Stimulated activated naive CD8-positive, alpha-beta T cell treated with anti-CD3 and anti-CD28 coated beads, Interleukin-15, Interleukin-2, amounts not matched to agents 100 ng/mL and 50 ng/mL, for 24 hours (primary cell): ENCODE measurements around the gene VPS11.

Experiments
- H3K27ac Mint-ChIP-seq: one replicate; pipeline ENCODE4 v1.8.0; 2021; ENCODE audit warnings: mild to moderate bottlenecking, mixed read lengths
- H3K27me3 Mint-ChIP-seq: one replicate; pipeline ENCODE4 v1.8.0; 2021; ENCODE audit warnings: mixed read lengths
- H3K36me3 Mint-ChIP-seq: one replicate; pipeline ENCODE4 v1.8.0; 2021; ENCODE audit warnings: low read depth, mixed read lengths
- H3K4me1 Mint-ChIP-seq: one replicate; pipeline ENCODE4 v1.8.0; 2021; ENCODE audit warnings: low read depth, mixed read lengths
- H3K4me3 Mint-ChIP-seq: one replicate; pipeline ENCODE4 v1.8.0; 2021; ENCODE audit warnings: mild to moderate bottlenecking, mixed read lengths
- H3K9me3 Mint-ChIP-seq: one replicate; pipeline ENCODE4 v1.8.0; 2021; ENCODE audit warnings: mixed read lengths

VPS11 gene

GRCh38 chr11:119067371-119068222 lies at the start of gene VPS11:
TSS of gene VPS11 (plus strand) at chr11:119067818. CDS start at chr11:119067824, 6 bp downstream.
- H3K4me3 Mint-ChIP-seq = peak within 1 kb of the TSS; percentile 100
- no peaks in the 10 kb centered on the region for H3K27me3 Mint-ChIP-seq
- peak within 1 kb of the TSS; percentile 96 for H3K27ac Mint-ChIP-seq
- peaks cover 25% of the 10 kb centered on the region for H3K36me3 Mint-ChIP-seq
- H3K4me1 Mint-ChIP-seq = peaks cover 48% of the 10 kb centered on the region
- H3K9me3 Mint-ChIP-seq = no peaks in the 10 kb centered on the region

GRCh38 chr11:119018074-119018938 lies 49.3 kb upstream of the VPS11 start, which contains the start of the genes RPS25 and TRAPPC4:
TSS of gene RPS25 (minus strand) at chr11:119018343. CDS start at chr11:119018284, 59 bp downstream.
TSS of gene TRAPPC4 (plus strand) at chr11:119018766. CDS start at chr11:119018796, 30 bp downstream.
- peak within 1 kb of the TSS; percentile 99 for H3K27ac Mint-ChIP-seq
- H3K36me3 Mint-ChIP-seq = peaks cover 72% of the 10 kb centered on the region
- no peaks in the 10 kb centered on the region for H3K9me3 Mint-ChIP-seq

GRCh38 chr11:119019996-119020395 lies 47.6 kb upstream of the VPS11 start:
- no peaks in the 10 kb centered on the region for H3K9me3 Mint-ChIP-seq
- H3K27ac Mint-ChIP-seq = peak overlapping the region; percentile 99
- H3K4me3 Mint-ChIP-seq = peak overlapping the region; percentile 90
- H3K4me1 Mint-ChIP-seq = peaks cover 72% of the 10 kb centered on the region
- no peaks in the 10 kb centered on the region for H3K27me3 Mint-ChIP-seq
- H3K36me3 Mint-ChIP-seq = peaks cover 73% of the 10 kb centered on the region

More at GRCh38 chr11:119018074-119018938, 49.3 kb upstream of the VPS11 start, which contains the start of the genes RPS25 and TRAPPC4:
- no peaks in the 10 kb centered on the region for H3K27me3 Mint-ChIP-seq
- H3K4me1 Mint-ChIP-seq = peaks cover 68% of the 10 kb centered on the region
- peak within 1 kb of the TSS; percentile 90 for H3K4me3 Mint-ChIP-seq

DNA sequence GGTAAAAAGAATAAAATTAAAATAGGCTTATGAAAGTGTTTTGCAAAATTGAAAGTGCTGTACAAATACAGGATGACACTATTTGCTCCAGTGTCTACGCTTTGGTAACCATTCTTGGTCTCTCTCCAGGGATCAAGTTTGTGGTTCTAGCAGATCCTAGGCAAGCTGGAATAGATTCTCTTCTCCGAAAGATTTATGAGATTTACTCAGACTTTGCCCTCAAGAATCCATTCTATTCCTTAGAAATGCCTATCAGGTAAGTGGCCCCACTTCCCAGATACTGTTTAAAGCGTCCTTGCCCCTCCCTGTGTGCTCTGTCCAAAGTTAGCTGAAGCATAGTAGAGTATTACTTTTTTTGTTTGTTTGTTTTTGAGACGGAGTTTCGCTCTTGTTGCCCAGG lies 46.0 kb upstream of the VPS11 start:
- no peaks in the 10 kb centered on the region for H3K27me3 Mint-ChIP-seq
- no peaks in the 10 kb centered on the region for H3K9me3 Mint-ChIP-seq
- peaks cover 66% of the 10 kb centered on the region for H3K36me3 Mint-ChIP-seq
- peak overlapping the region; percentile 30 for H3K4me3 Mint-ChIP-seq
- H3K27ac Mint-ChIP-seq = peak overlapping the region; percentile 55
- peaks cover 55% of the 10 kb centered on the region for H3K4me1 Mint-ChIP-seq

DNA sequence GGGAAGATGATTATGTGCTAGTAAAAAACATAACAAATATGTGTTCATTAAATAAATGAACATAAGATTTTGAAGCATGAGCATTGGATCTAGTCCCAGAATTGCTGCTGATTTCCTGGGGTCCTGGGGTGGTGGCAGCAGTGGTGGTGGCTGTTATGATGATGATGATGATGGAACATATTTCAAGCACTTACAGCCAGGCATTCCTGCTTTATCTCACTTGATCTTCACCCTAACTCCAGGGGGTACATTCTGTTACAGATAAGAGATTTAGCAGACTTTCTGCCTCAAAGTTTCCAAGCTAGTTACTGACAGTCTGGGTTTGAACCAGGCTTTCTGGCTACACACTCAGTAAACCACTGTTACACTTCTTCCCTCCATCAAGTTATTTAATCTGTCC lies 43.9 kb upstream of the VPS11 start:
- peaks cover 51% of the 10 kb centered on the region for H3K4me1 Mint-ChIP-seq
- H3K27ac Mint-ChIP-seq = peak overlapping the region; percentile 72
- no peak overlapping the region for H3K4me3 Mint-ChIP-seq

GRCh38 chr11:119024430-119025098 lies 43.1 kb upstream of the VPS11 start:
- H3K4me3 Mint-ChIP-seq = no peak overlapping the region
- peaks cover 59% of the 10 kb centered on the region for H3K4me1 Mint-ChIP-seq
- peak overlapping the region; percentile 42 for H3K27ac Mint-ChIP-seq
- H3K27me3 Mint-ChIP-seq = no peaks in the 10 kb centered on the region
- H3K9me3 Mint-ChIP-seq = no peaks in the 10 kb centered on the region
- H3K36me3 Mint-ChIP-seq = peaks cover 58% of the 10 kb centered on the region

More for the DNA sequence above, 43.9 kb upstream of the VPS11 start:
- H3K27me3 Mint-ChIP-seq = no peaks in the 10 kb centered on the region
- H3K36me3 Mint-ChIP-seq = peaks cover 58% of the 10 kb centered on the region
- H3K9me3 Mint-ChIP-seq = no peaks in the 10 kb centered on the region

- Mint-ChIP-seq H3K27ac (peak overlapping the region; percentile 13), H3K36me3 (peaks cover 53% of the 10 kb centered on the region), H3K4me1 (peaks cover 58% of the 10 kb centered on the region)
Observed at GRCh38 chr11:119025099-119025473, 42.5 kb upstream of the VPS11 start.

GRCh38 chr11:119025541-119025940 lies 42.1 kb upstream of the VPS11 start:
- peaks cover 50% of the 10 kb centered on the region for H3K36me3 Mint-ChIP-seq
- H3K27ac Mint-ChIP-seq = peak overlapping the region; percentile 13
- H3K9me3 Mint-ChIP-seq = no peaks in the 10 kb centered on the region
- H3K4me1 Mint-ChIP-seq = peaks cover 54% of the 10 kb centered on the region
- no peak overlapping the region for H3K4me3 Mint-ChIP-seq
- no peaks in the 10 kb centered on the region for H3K27me3 Mint-ChIP-seq

More at GRCh38 chr11:119025099-119025473, 42.5 kb upstream of the VPS11 start:
- no peaks in the 10 kb centered on the region for H3K9me3 Mint-ChIP-seq
- H3K4me3 Mint-ChIP-seq = no peak overlapping the region
- H3K27me3 Mint-ChIP-seq = no peaks in the 10 kb centered on the region

DNA sequence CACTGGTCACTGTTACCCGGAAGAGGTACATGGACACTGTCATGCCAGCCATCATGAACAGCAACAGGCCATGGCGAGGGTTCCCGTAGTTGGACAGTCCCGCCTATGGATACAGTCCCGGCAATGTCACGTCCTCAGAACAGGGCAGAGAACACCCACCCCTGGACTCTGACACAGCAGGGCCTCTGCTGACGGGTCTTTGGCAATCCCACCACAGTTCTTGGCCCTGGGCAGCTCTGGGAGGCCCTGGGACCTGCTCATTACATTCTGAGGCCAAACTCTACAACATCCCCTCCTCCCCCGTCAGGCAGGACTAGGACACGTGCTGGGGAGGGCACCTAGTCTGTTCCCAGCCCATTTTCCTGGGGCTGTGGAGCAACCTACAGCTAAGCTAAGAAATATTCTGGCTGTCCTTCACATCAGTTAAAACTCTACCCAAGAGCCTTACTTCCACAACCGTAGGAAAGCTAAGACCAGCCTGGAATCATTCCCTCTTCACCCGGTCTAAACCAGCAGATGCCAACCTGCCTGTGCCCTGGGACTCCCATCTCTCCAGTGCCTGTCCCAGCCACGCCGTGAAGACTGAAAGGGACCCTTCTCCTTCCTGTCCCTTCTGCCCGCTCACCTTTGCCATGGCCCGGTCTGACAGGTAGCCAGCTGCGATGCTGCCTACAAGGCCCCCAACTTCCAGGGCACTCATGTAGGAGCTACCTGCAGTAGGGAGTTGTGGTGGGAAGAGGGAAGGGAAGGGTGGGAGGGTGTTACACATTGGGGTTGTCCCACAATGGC lies 41.4 kb upstream of the VPS11 start:
- H3K27ac Mint-ChIP-seq = no peak overlapping the region
- peaks cover 48% of the 10 kb centered on the region for H3K36me3 Mint-ChIP-seq
- H3K4me3 Mint-ChIP-seq = no peak overlapping the region
- no peaks in the 10 kb centered on the region for H3K27me3 Mint-ChIP-seq
- peaks cover 54% of the 10 kb centered on the region for H3K4me1 Mint-ChIP-seq
- H3K9me3 Mint-ChIP-seq = no peaks in the 10 kb centered on the region

- H3K36me3 Mint-ChIP-seq = peaks cover 42% of the 10 kb centered on the region
- peak overlapping the region; percentile 15 for H3K27ac Mint-ChIP-seq
- peaks cover 50% of the 10 kb centered on the region for H3K4me1 Mint-ChIP-seq
- H3K27me3 Mint-ChIP-seq = no peaks in the 10 kb centered on the region
- no peak overlapping the region for H3K4me3 Mint-ChIP-seq
- H3K9me3 Mint-ChIP-seq = no peaks in the 10 kb centered on the region
Observed at GRCh38 chr11:119026970-119027369, 40.6 kb upstream of the VPS11 start.

DNA sequence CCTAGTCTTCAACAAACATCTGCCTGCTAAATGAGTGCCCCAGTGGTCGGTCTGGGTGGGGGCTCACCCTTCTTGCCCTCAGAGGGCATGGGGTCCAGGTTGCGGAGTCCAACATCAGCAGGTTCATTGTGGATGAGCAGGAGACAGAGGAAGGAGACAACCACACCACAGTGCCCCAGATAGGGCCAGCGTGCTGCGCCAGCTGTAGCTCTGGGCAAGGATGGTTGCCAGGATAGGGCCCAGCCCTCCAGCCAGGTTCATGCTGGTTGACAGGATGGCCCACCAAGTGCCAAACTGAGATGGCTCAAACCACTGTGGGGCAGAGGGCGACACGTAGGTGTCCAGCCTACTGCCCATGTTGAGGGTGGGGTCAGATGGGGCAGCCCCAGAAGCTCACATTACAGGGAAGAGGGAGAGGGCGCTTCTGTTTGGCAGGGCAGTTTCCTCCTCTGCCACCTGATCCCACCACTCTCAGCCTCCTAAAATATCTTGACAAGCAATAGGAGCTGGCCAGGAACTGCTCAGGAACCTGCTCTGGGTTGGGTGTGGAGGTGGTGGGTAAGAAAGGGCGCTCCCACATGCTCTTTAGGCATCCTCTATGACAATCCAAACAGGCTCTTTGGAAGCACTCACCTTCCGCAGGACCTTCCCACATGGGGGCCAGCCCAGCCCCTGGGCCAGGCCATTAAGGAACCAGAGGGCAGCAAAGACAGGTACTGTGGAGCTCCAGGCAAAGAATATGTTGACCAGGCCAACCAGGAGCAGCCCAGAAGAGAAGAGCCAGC lies 39.9 kb upstream of the VPS11 start:
- Mint-ChIP-seq H3K4me3 (no peak overlapping the region), H3K27ac (no peak overlapping the region), H3K27me3 (no peaks in the 10 kb centered on the region), H3K36me3 (peaks cover 37% of the 10 kb centered on the region), H3K9me3 (no peaks in the 10 kb centered on the region), H3K4me1 (peaks cover 45% of the 10 kb centered on the region)

DNA sequence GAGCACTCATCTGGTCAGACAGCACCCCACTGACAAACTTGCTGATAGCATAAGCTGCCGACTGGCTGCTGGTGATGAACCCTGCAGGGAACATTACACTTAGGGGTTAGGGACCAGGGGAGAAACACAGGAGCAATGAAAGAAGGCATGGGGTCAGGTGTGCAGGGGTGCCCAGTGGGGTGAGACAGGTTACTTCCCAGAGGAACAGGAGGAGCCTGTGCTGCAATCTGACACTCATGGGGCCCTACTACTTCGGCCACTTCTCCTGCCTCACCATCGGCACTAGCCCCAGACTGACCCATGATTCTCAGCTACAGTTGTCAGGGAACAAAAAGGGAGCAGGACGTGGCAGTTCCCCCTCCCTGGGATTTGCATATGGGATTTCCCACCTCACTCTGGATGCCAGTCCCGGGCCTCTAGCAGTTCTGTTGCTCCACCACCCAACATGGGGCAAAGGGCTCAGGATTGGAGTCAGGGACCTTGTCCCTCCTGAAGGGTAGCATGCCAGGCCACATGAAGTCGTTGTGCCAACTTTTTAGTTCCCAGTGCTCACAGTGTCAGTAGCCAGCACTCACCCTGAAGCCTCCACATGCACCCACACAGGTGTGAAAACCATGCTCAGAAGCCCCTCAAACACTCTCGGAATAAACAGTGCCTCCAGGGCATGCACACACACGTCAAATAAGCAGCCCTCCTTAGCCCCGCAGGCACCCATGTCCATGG lies 39.1 kb upstream of the VPS11 start:
- H3K27ac Mint-ChIP-seq = no peak overlapping the region
- H3K36me3 Mint-ChIP-seq = peaks cover 32% of the 10 kb centered on the region
- H3K9me3 Mint-ChIP-seq = no peaks in the 10 kb centered on the region

DNA sequence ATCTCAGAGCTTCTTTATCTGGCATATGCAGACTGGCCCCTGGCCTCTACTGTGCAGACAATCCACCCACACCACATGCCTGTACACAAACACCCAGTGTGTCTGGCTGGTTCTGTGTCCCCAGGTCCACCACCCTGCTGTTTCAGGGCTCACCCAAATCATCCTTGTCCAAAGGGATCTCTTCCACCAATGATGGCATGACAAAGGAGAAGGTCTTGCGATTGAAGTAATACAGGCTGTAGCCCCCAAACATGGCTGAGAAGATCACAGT lies 38.6 kb upstream of the VPS11 start:
- H3K27ac Mint-ChIP-seq = peak overlapping the region; percentile 24
- peak overlapping the region; percentile 87 for H3K4me3 Mint-ChIP-seq
- H3K27me3 Mint-ChIP-seq = no peaks in the 10 kb centered on the region
- no peaks in the 10 kb centered on the region for H3K9me3 Mint-ChIP-seq
- H3K36me3 Mint-ChIP-seq = peaks cover 27% of the 10 kb centered on the region
- peaks cover 32% of the 10 kb centered on the region for H3K4me1 Mint-ChIP-seq

More for the DNA sequence above, 39.1 kb upstream of the VPS11 start:
- Mint-ChIP-seq H3K4me1 (peaks cover 37% of the 10 kb centered on the region), H3K4me3 (peak overlapping the region; percentile 87), H3K27me3 (no peaks in the 10 kb centered on the region)
